Measurements from ENCODE around the gene FAM184A.

The FAM184A gene

DNA sequence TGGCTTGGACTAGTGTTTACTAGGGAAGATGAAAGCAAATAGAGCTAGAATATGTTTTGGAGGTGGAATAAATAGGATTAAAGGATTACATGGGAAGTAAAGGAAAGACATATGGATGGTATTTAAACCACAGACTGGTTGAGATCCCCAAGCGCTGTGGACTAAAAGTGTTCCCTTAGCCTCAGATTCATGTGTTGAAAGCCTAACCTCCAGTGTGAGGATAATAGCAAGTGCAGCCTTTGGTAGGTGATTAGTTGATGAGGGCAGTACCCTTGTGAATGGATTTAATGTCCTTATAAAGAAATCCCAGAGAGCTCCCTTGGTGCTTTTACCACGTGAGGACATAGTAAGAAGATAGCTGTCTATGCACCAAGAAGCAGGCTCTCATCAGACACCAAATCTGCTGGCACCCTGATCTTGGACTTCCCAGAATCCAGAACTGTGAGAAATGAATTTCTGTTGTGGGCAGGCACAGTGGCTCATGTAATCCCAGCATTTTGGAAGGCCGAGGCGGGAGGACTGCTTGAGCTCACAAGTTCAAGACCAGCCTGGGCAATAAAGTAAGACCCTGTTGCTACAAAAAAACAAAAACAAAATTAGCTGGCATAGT is 86.2 kb downstream of the FAM184A start:
- POLR2A ChIA-PET = no interaction called here
- no peak for DNase-seq (ENCODE audit: extremely low spot score)
- TF ChIP-seq ELF4 (IDR thresholded peaks at IDR 0.05) (no peak), CTBP1 (IDR thresholded peaks at IDR 0.05; ENCODE audit: borderline replicate concordance) (no peak), ZNF384 (IDR thresholded peaks at IDR 0.05) (no peak), FOXK2 (IDR thresholded peaks at IDR 0.05) (no peak), L3MBTL2 (conservative IDR thresholded peaks at IDR 0.05) (no peak), LEF1 (IDR thresholded peaks at IDR 0.05; ENCODE audit: borderline replicate concordance) (no peak)
- CTCF ChIA-PET = no interaction called here

DNA sequence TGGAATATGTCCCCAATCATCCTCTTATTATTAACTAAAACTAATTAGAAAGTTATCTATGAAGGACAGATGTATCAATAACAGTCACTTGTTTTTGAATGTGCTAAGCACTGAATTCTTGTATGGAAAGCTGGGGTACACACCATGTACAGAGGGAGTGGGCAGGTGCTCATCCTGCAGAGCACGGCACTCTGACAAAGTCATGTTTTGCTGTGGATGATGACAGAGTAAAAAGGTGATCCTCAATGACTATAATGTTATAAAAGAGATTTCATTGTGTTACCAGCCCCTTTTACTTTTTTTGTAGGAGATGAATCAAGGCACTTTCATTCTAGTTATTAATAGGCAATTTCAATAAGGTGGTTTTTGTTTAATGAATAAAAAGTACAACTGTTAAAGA is 92.2 kb downstream of the FAM184A start:
- no peak for DNase-seq (ENCODE audit: extremely low spot score)
- ChIA-PET CTCF (no interaction called here), POLR2A (no interaction called here)
- TF ChIP-seq FOXA1 (IDR thresholded peaks at IDR 0.05) (no peak), HDGF (IDR thresholded peaks at IDR 0.05; ENCODE audit: borderline replicate concordance) (no peak), FOXM1 (IDR thresholded peaks at IDR 0.05; ENCODE audit: borderline replicate concordance) (no peak), SP1 (IDR thresholded peaks at IDR 0.05) (no peak), ARNT (IDR thresholded peaks at IDR 0.05) (no peak), SUZ12 (IDR thresholded peaks at IDR 0.05) (no peak), LEF1 (IDR thresholded peaks at IDR 0.05; ENCODE audit: borderline replicate concordance) (no peak), L3MBTL2 (conservative IDR thresholded peaks at IDR 0.05) (no peak), NFRKB (IDR thresholded peaks at IDR 0.05) (no peak), CTBP1 (IDR thresholded peaks at IDR 0.05; ENCODE audit: borderline replicate concordance) (no peak), FOXK2 (IDR thresholded peaks at IDR 0.05) (no peak), ZNF384 (IDR thresholded peaks at IDR 0.05) (no peak), ELF4 (IDR thresholded peaks at IDR 0.05) (no peak), TARDBP (IDR thresholded peaks at IDR 0.05) (no peak), BHLHE40 (IDR thresholded peaks at IDR 0.05; ENCODE audit: borderline replicate concordance) (no peak)
- TF ChIP-seq, protein P1, sequence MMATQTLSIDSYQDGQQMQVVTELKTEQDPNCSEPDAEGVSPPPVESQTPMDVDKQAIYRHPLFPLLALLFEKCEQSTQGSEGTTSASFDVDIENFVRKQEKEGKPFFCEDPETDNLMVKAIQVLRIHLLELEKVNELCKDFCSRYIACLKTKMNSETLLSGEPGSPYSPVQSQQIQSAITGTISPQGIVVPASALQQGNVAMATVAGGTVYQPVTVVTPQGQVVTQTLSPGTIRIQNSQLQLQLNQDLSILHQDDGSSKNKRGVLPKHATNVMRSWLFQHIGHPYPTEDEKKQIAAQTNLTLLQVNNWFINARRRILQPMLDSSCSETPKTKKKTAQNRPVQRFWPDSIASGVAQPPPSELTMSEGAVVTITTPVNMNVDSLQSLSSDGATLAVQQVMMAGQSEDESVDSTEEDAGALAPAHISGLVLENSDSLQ (IDR thresholded peaks at IDR 0.05) = no peak

DNA sequence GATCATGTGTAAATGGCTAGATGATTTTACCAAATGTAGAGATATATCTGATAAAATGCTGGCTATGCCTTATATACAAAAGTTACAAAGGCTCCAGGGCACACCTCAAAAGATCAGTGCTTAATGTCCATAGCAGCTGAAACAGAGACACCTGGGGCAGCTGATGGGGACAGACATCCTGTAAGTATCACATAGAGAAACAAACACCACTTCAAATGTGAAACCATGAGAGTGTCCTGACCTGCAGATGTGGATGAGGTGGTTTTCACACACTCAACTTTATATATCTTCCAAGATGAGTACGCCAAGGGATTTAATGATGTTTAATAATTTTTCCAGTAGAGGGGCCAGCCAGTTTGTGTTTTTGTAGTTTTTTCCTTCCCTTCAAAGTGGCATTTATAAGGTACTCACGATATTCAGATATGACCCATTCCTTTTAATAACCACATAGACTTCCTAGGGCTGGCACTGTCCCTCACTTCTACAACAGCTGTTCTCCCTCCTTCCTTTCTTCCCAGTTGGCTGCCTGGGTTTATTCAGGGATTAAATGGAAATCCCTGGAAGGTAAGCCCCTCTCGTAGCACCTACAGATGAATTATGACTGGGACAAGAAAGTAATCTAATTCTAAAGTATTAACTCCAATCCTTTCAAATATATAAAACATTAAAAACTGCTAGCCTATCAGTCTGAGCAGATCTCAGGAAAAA is 93.2 kb downstream of the FAM184A start:
- DNase-seq (ENCODE audit: extremely low spot score) = no peak
- TF ChIP-seq FOXA1 (IDR thresholded peaks at IDR 0.05) (no peak), LEF1 (IDR thresholded peaks at IDR 0.05; ENCODE audit: borderline replicate concordance) (no peak), HDGF (IDR thresholded peaks at IDR 0.05; ENCODE audit: borderline replicate concordance) (no peak), SP1 (IDR thresholded peaks at IDR 0.05) (no peak), ZNF384 (IDR thresholded peaks at IDR 0.05) (no peak), CTBP1 (IDR thresholded peaks at IDR 0.05; ENCODE audit: borderline replicate concordance) (no peak)
- ChIA-PET POLR2A (no interaction called here), CTCF (no interaction called here)

DNA sequence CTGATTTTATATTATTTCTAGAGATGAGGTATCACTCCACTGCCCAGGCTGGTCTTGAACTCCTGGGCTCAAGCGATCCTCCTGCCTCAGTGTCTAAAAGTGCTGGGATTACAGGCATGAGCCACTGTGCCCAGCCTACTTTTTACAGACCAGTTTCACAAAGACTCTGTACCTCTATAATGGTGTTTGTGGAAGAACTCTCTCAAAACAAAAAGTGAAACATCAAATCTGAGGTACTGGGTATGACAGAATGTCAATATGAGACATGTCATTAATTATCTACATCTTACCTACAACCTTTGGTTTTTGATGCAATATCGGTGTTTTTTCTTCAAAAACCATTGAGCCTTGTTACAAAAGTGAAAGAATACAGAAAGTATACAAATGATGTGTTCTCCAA is 94.1 kb downstream of the FAM184A start:
- ChIA-PET CTCF (no interaction called here), POLR2A (no interaction called here)
- no peak for DNase-seq (ENCODE audit: extremely low spot score)
- no peak for TF ChIP-seq NFRKB (IDR thresholded peaks at IDR 0.05)
- TF ChIP-seq FOXA1 (IDR thresholded peaks at IDR 0.05) = no peak
- TF ChIP-seq HDGF (IDR thresholded peaks at IDR 0.05; ENCODE audit: borderline replicate concordance) = no peak
- TF ChIP-seq ARNT (IDR thresholded peaks at IDR 0.05) = no peak
- no peak for TF ChIP-seq SUZ12 (IDR thresholded peaks at IDR 0.05)
- TF ChIP-seq L3MBTL2 (conservative IDR thresholded peaks at IDR 0.05) = no peak
- no peak for TF ChIP-seq FOXK2 (IDR thresholded peaks at IDR 0.05)
- TF ChIP-seq LEF1 (IDR thresholded peaks at IDR 0.05; ENCODE audit: borderline replicate concordance) = no peak
- TF ChIP-seq FOXM1 (IDR thresholded peaks at IDR 0.05; ENCODE audit: borderline replicate concordance) = no peak
- no peak for TF ChIP-seq ZNF384 (IDR thresholded peaks at IDR 0.05)
- TF ChIP-seq TARDBP (IDR thresholded peaks at IDR 0.05) = no peak
- no peak for TF ChIP-seq ELF4 (IDR thresholded peaks at IDR 0.05)

DNA sequence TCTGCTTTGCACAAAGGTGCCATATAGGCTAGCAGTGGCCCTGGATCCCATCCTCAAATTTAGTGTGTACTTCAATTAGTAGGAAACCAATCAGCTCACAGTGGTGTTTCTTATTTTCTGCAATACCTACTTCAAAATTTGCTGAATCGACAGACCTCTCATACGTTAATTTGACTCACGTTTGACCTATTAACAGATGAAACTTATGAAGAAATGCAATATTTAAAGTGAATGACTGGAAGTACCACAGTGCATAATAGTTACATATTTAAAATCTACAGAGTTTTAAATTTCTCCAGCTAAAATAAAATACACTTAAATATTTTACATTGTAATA is 95.9 kb downstream of the FAM184A start:
- TF ChIP-seq ELF4 (IDR thresholded peaks at IDR 0.05) (no peak), ARNT (IDR thresholded peaks at IDR 0.05) (no peak), SUZ12 (IDR thresholded peaks at IDR 0.05) (no peak), ZNF384 (IDR thresholded peaks at IDR 0.05) (no peak), BHLHE40 (IDR thresholded peaks at IDR 0.05; ENCODE audit: borderline replicate concordance) (no peak), NFRKB (IDR thresholded peaks at IDR 0.05) (no peak), LEF1 (IDR thresholded peaks at IDR 0.05; ENCODE audit: borderline replicate concordance) (no peak), FOXK2 (IDR thresholded peaks at IDR 0.05) (no peak), SP1 (IDR thresholded peaks at IDR 0.05) (no peak), L3MBTL2 (conservative IDR thresholded peaks at IDR 0.05) (no peak), HDGF (IDR thresholded peaks at IDR 0.05; ENCODE audit: borderline replicate concordance) (no peak)
- CTCF ChIA-PET = no interaction called here

DNA sequence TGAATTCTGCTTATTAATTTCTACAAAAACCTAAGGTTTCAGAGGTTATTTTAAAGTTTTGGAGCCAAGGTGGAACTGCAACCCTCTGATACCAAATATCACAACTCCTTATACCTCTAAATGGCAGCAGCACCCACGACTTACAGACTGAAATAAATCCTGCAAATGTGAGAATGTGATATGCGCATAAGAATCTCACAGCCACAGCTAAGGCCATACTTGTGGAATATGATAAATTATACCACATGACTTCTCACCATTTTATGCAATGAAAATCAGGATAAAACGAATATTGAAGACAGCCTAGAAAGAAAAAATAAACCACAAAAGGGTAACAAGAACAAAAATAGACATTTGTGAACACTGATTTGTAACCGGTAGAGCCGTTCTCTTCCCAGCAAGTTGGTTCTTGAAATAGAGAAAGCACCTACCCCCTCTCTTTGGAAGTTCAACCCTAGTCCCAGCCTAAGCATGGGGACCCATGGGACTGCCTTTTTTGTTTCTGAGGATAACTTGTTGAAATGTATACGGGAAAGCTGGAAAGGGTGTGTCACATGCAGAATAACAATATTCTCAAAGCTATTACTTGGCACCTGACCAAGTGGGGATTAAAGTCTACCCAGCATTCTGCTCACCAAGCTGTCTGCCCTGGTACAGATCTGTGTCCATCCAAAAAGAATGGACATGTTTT is 96.4 kb downstream of the FAM184A start:
- ChIA-PET POLR2A (no interaction called here), CTCF (no interaction called here)
- TF ChIP-seq BHLHE40 (IDR thresholded peaks at IDR 0.05; ENCODE audit: borderline replicate concordance) = no peak
- TF ChIP-seq SUZ12 (IDR thresholded peaks at IDR 0.05) = no peak
- no peak for TF ChIP-seq FOXK2 (IDR thresholded peaks at IDR 0.05)
- TF ChIP-seq FOXM1 (IDR thresholded peaks at IDR 0.05; ENCODE audit: borderline replicate concordance) = no peak
- TF ChIP-seq, protein P1 (IDR thresholded peaks at IDR 0.05) = no peak
- TF ChIP-seq SP1 (IDR thresholded peaks at IDR 0.05) = no peak
- no peak for TF ChIP-seq L3MBTL2 (conservative IDR thresholded peaks at IDR 0.05)
- no peak for DNase-seq (ENCODE audit: extremely low spot score)

More for the DNA sequence above, 95.9 kb downstream of the FAM184A start:
- DNase-seq (ENCODE audit: extremely low spot score) = no peak
- POLR2A ChIA-PET = no interaction called here

All from HEK293T (cell line).